GM23248 (cell line): Measurements from ENCODE around the gene PYCR2. TPM values are rescaled to one million over a fixed set of nuclear protein-coding genes. Genes with fewer than 3 reads are reported as not detected.

Source experiments
- DNase-seq: peaks from one replicate; pipeline ENCODE4 v3.0.0-alpha.2; 2015
- H2AFZ ChIP-seq: fragments of 200-600 bp; sonication (generic); 2 replicates; pipeline ENCODE4 v1.6.1; 2016; ENCODE audit warnings: antibody characterized with exemption
- H3F3A ChIP-seq: fragments of 200-600 bp; sonication (generic); 2 replicates; pipeline ENCODE4 v1.6.1; 2016; ENCODE audit warnings: mild to moderate bottlenecking, antibody characterized with exemption, mixed run types; ENCODE audit not compliant: insufficient read depth
- H3K27ac ChIP-seq: fragments of 200-600 bp; sonication (generic); 2 replicates; pipeline ENCODE4 v1.5.1; 2016; ENCODE audit warnings: mild to moderate bottlenecking
- H3K27me3 ChIP-seq: fragments of 200-600 bp; sonication (generic); replicated peaks from 2 replicates; pipeline ENCODE4 v1.6.1; 2016; ENCODE audit warnings: mild to moderate bottlenecking; ENCODE audit not compliant: insufficient read depth
- H3K36me3 ChIP-seq: fragments of 200-600 bp; sonication (generic); 2 replicates; pipeline ENCODE4 v1.6.1; 2016; ENCODE audit warnings: low read depth, mild to moderate bottlenecking
- H3K4me1 ChIP-seq: fragments of 200-600 bp; sonication (generic); 2 replicates; pipeline ENCODE4 v1.6.1; 2016; ENCODE audit warnings: mild to moderate bottlenecking; ENCODE audit not compliant: insufficient read depth
- H3K4me2 ChIP-seq: fragments of 200-600 bp; sonication (generic); one replicate; pipeline ENCODE4 v1.6.1; 2016; ENCODE audit warnings: mild to moderate bottlenecking; ENCODE audit not compliant: unreplicated experiment
- H3K4me3 ChIP-seq: fragments of 200-600 bp; sonication (generic); 2 replicates; pipeline ENCODE4 v1.5.1; 2016; ENCODE audit warnings: mild to moderate bottlenecking
- H3K79me2 ChIP-seq: fragments of 200-600 bp; sonication (generic); 2 replicates; pipeline ENCODE4 v1.6.1; 2016; ENCODE audit warnings: mild to moderate bottlenecking; ENCODE audit not compliant: insufficient read depth
- H3K9ac ChIP-seq: fragments of 200-600 bp; sonication (generic); 2 replicates; pipeline ENCODE4 v1.6.1; 2016; ENCODE audit warnings: mild to moderate bottlenecking
- H3K9me2 ChIP-seq: fragments of 200-600 bp; sonication (generic); 2 replicates; pipeline ENCODE4 v1.6.1; 2016; ENCODE audit warnings: mixed run types, mild to moderate bottlenecking, moderate library complexity; ENCODE audit not compliant: insufficient read depth
- H3K9me3 ChIP-seq: fragments of 200-600 bp; sonication (generic); one replicate; pipeline ENCODE4 v1.6.1; 2017; ENCODE audit warnings: low read depth
- H4K20me1 ChIP-seq: fragments of 200-600 bp; sonication (generic); 2 replicates; pipeline ENCODE4 v1.6.0; 2016; ENCODE audit not compliant: insufficient read depth
- EZH2 ChIP-seq: fragments of 200-600 bp; sonication (generic); IDR thresholded peaks from 2 replicates; pipeline ENCODE4 v1.6.1; 2018; ENCODE audit warnings: antibody characterized with exemption, mild to moderate bottlenecking; ENCODE audit not compliant: insufficient read depth, poor library complexity, severe bottlenecking
- EZH2phosphoT487 ChIP-seq: fragments of 200-600 bp; sonication (generic); IDR thresholded peaks from 2 replicates; pipeline ENCODE4 v1.6.1; 2018; ENCODE audit warnings: antibody characterized with exemption, moderate library complexity, mild to moderate bottlenecking, low read depth; ENCODE audit not compliant: insufficient read depth
- WGBS, 2 experiments: methylation state at CpG; one replicate each; pipeline ENCODE4 v1.1.6; 2015 to 2017; ENCODE audit warnings: low lambda C conversion rate in 2 of 2, low coverage in 1 of 2; ENCODE audit errors: missing lambda C conversion rate in 2 of 2; 5-methylcytosine and 5-hydroxymethylcytosine counted together
- in situ Hi-C: fragments of 300-500 bp; cut with MboI; formaldehyde crosslinking; loops from 2 replicates; pipeline ENCODE4 v1.15.0; 2020
- microRNA-seq: library from miRNA; unstranded; fragments of <30 nt; microRNA quantifications from one replicate; pipeline ENCODE4, GENCODE V29; 2016; ENCODE audit warnings: borderline number of aligned reads
- polyA plus RNA-seq: library from polyadenylated mRNA; unstranded; fragments of >200 nt; fragmentation: Nextera tagmentation; extraction: Ambion mirVana; gene quantifications from 2 replicates; pipeline ENCODE4 v1.2.1, GENCODE V29; 2016
- small RNA-seq: library from RNA; depleted of rRNA; stranded (forward); fragments of <200 nt; gene quantifications from one replicate; pipeline ENCODE3, GENCODE V24; 2014; ENCODE audit warnings: low read depth, low replicate concordance
- total RNA-seq: library from RNA; depleted of rRNA; stranded (reverse); fragments of >200 nt; shearing (Covaris generic); gene quantifications from 2 replicates; pipeline ENCODE4 v1.2.3, GENCODE V29; 2014; rRNA removed

PYCR2 gene
- total and polyA plus RNA-seq, 2 experiments from 2014 or later = 55.5 to 59.1 TPM

- in situ Hi-C loops = no loop called here
- Histone ChIP-seq H3K9me2 (no peaks in the 10 kb centered on the region), H3K36me3 (peaks cover 2% of the 10 kb centered on the region; the same call in 1 of the 2 replicates), H3K4me1 (no peaks in the 10 kb centered on the region), H2AFZ (no peak overlapping the region), H3K27me3 (no peaks in the 10 kb centered on the region), H3K9me3 (no peaks in the 10 kb centered on the region), H3K4me2 (no peak overlapping the region), H3K79me2 (no peaks in the 10 kb centered on the region), H4K20me1 (no peaks in the 10 kb centered on the region; the same call in 1 of the 2 replicates), H3K27ac (no peak overlapping the region), H3K9ac (no peak overlapping the region), H3F3A (no peaks in the 10 kb centered on the region), H3K4me3 (no peak overlapping the region)
- no peak for TF ChIP-seq EZH2phosphoT487
- no peak for TF ChIP-seq EZH2
- peak; percentile 23 for DNase-seq
- WGBS, 2 experiments = 77 to 81% methylated on average over 11 of the region's 11 CpGs
These were observed 52.5 kb downstream of the PYCR2 start for GRCh38 chr1:225871359-225872074.

GRCh38 chr1:225870911-225871310 is 53.1 kb downstream of the PYCR2 start:
- no peak overlapping the region for H2AFZ ChIP-seq
- peaks cover 2% of the 10 kb centered on the region; the same call in 1 of the 2 replicates for H3K36me3 ChIP-seq
- no peak for DNase-seq
- H3K4me2 ChIP-seq = no peak overlapping the region
- 50 to 58% methylated on average over 3 of the region's 3 CpGs for WGBS, 2 experiments
- no peaks in the 10 kb centered on the region for H3K79me2 ChIP-seq
- H3K27me3 ChIP-seq = no peaks in the 10 kb centered on the region
- no peak overlapping the region for H3K4me3 ChIP-seq
- H3K4me1 ChIP-seq = no peaks in the 10 kb centered on the region
- TF ChIP-seq EZH2phosphoT487 (no peak), EZH2 (no peak)
- H3K9ac ChIP-seq = no peak overlapping the region
- no peak overlapping the region for H3K27ac ChIP-seq
- in situ Hi-C loops = no loop called here
- H3K9me3 ChIP-seq = no peaks in the 10 kb centered on the region
- H3K9me2 ChIP-seq = no peaks in the 10 kb centered on the region
- H3F3A ChIP-seq = no peaks in the 10 kb centered on the region
- no peaks in the 10 kb centered on the region; the same call in 1 of the 2 replicates for H4K20me1 ChIP-seq

Small RNA genes lying within 50 kb of the gene (microRNA-seq; reads per million reads assigned to microRNA genes)
- not detected for gene MIR6741

Small RNA genes lying within 50 kb of the gene (small RNA-seq; reads per million reads assigned to genes)
- gene AL117348.1 (not detected), gene NDUFA3P3 (not detected)

Other genes starting within 250 kb of the PYCR2 start
- 321 and 446 TPM in 2 replicates for gene SRP9, start 146.4 kb downstream of the PYCR2 start, total RNA-seq
- gene SRP9, start 146.4 kb downstream of the PYCR2 start, polyA plus RNA-seq = 415 and 419 TPM in 2 replicates
- 18.2 and 21.9 TPM in 2 replicates for gene EPHX1, start 114.1 kb downstream of the PYCR2 start, total RNA-seq
- 16.6 and 17.0 TPM in 2 replicates for gene EPHX1, start 114.1 kb downstream of the PYCR2 start, polyA plus RNA-seq
- gene TMEM63A, start 41.9 kb downstream of the PYCR2 start, total RNA-seq = 9.7 and 11.9 TPM in 2 replicates
- gene TMEM63A, start 41.9 kb downstream of the PYCR2 start, polyA plus RNA-seq = 8.5 and 13.5 TPM in 2 replicates
- gene LEFTY1, start 35.1 kb downstream of the PYCR2 start, total RNA-seq = not detected in 2 replicates
- gene LEFTY1, start 35.1 kb downstream of the PYCR2 start, polyA plus RNA-seq = not detected in 2 replicates
- gene LEFTY2, start 17.0 kb upstream of the PYCR2 start, total RNA-seq = not detected in 2 replicates
- not detected in 2 replicates for gene LEFTY2, start 17.0 kb upstream of the PYCR2 start, polyA plus RNA-seq
- 21.6 and 30.1 TPM in 2 replicates for gene SDE2, start 75.1 kb upstream of the PYCR2 start, total RNA-seq
- gene SDE2, start 75.1 kb upstream of the PYCR2 start, polyA plus RNA-seq = 18.0 and 18.3 TPM in 2 replicates
- gene H3-3A, start 138.5 kb upstream of the PYCR2 start, total RNA-seq = 140 and 212 TPM in 2 replicates
- gene H3-3A, start 138.5 kb upstream of the PYCR2 start, polyA plus RNA-seq = 262 and 264 TPM in 2 replicates